Measurements from ENCODE around the gene RALGAPA2. TPM values are rescaled to one million over a fixed set of nuclear protein-coding genes. Genes with fewer than 3 reads are reported as not detected.

RALGAPA2 gene
- polyA plus RNA-seq, 1 experiment: 2.2 TPM

GRCh38 chr20:20417876-20418676, 294.4 kb downstream of the RALGAPA2 start:
- H3K9me3 ChIP-seq (ENCODE audit: control insufficient read depth, insufficient read depth, low read length): no peaks in the 10 kb centered on the region; the same call in 1 of the 2 replicates
- ChIA-PET POLR2A (no interaction called here), CTCF (interaction anchor here (0.8 kb wide), 1 partner anchor 11 kb away, joined by 5 read pairs; no protein-coding TSS in a partner anchor)
- no peak for DNase-seq (ENCODE audit: low read depth, low spot score)
- H3K27me3 ChIP-seq (ENCODE audit: control insufficient read depth, insufficient read depth, low read length): no peaks in the 10 kb centered on the region
- TF ChIP-seq, protein P1, sequence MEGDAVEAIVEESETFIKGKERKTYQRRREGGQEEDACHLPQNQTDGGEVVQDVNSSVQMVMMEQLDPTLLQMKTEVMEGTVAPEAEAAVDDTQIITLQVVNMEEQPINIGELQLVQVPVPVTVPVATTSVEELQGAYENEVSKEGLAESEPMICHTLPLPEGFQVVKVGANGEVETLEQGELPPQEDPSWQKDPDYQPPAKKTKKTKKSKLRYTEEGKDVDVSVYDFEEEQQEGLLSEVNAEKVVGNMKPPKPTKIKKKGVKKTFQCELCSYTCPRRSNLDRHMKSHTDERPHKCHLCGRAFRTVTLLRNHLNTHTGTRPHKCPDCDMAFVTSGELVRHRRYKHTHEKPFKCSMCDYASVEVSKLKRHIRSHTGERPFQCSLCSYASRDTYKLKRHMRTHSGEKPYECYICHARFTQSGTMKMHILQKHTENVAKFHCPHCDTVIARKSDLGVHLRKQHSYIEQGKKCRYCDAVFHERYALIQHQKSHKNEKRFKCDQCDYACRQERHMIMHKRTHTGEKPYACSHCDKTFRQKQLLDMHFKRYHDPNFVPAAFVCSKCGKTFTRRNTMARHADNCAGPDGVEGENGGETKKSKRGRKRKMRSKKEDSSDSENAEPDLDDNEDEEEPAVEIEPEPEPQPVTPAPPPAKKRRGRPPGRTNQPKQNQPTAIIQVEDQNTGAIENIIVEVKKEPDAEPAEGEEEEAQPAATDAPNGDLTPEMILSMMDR (IDR thresholded peaks at IDR 0.05; ENCODE audit: low read depth, low read length): no peak
- H3K4me3 ChIP-seq (ENCODE audit: low read depth, low read length): no peak overlapping the region
- no peak overlapping the region for H3K27ac ChIP-seq (ENCODE audit: low read depth, low read length)

DNA sequence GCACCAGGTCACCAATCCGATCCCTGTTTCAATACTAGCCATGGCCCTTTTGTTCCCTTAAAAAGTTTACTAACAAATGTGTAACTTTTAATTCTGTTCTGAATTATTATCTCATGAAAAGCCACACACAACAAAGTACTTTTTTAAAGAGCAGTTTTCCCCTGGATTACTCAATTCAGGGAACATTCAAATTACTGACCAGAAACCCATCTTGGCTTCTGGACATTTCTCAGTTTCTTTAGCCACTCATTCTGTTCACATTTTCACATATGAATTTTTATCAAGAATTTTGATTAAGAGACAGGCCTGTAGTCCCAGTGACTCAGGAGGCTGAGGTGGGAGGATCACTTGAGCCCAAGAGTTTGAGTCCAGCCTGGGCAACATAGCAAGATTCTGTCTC, 297.1 kb downstream of the RALGAPA2 start:
- H3K27me3 ChIP-seq (ENCODE audit: control insufficient read depth, insufficient read depth, low read length): no peaks in the 10 kb centered on the region
- H3K4me3 ChIP-seq (ENCODE audit: low read depth, low read length): no peak overlapping the region
- TF ChIP-seq, protein P1 (IDR thresholded peaks at IDR 0.05; ENCODE audit: low read depth, low read length): no peak
- no peak for DNase-seq (ENCODE audit: low read depth, low spot score)
- H3K9me3 ChIP-seq (ENCODE audit: control insufficient read depth, insufficient read depth, low read length): no peaks in the 10 kb centered on the region; the same call in 1 of the 2 replicates
- POLR2A ChIA-PET: no interaction called here
- CTCF ChIA-PET: no interaction called here
- no peak overlapping the region for H3K27ac ChIP-seq (ENCODE audit: low read depth, low read length)

GRCh38 chr20:20414640-20415220, 297.7 kb downstream of the RALGAPA2 start:
- TF ChIP-seq, protein P1 (IDR thresholded peaks at IDR 0.05; ENCODE audit: low read depth, low read length): no peak
- POLR2A ChIA-PET: no interaction called here

DNA sequence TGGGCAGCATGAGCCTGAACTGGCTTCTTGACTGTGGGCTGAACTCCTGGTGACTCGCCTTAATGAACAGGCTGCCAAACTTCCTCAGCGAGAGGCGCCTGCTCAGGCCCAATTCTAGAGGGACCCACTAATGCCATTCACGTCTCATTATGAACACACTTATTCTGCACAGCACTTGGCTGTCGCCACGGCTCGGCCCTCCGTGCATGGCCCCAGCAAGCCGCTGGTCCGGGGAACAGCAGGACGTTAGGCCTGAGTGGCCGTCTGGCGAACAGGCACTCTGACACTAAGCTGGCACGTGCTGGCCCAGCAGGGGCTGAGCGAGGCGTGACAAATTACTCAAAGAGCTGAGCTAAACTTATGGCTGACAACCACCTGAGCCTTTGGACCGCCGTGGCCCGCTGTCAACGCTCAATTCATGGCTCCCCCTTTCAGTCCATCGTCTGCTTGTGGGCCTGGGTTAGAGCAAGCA, 298.6 kb downstream of the RALGAPA2 start:
- H3K9me3 ChIP-seq (ENCODE audit: control insufficient read depth, insufficient read depth, low read length): no peaks in the 10 kb centered on the region; the same call in 1 of the 2 replicates
- no peak for DNase-seq (ENCODE audit: low read depth, low spot score)
- POLR2A ChIA-PET: no interaction called here
- no peak overlapping the region for H3K27ac ChIP-seq (ENCODE audit: low read depth, low read length)
- no peaks in the 10 kb centered on the region for H3K27me3 ChIP-seq (ENCODE audit: control insufficient read depth, insufficient read depth, low read length)
- no peak overlapping the region for H3K4me3 ChIP-seq (ENCODE audit: low read depth, low read length)
- TF ChIP-seq, protein P1 (IDR thresholded peaks at IDR 0.05; ENCODE audit: low read depth, low read length): no peak
- CTCF ChIA-PET: no interaction called here

More at GRCh38 chr20:20414640-20415220, 297.7 kb downstream of the RALGAPA2 start:
- Histone ChIP-seq H3K27me3 (ENCODE audit: control insufficient read depth, insufficient read depth, low read length) (no peaks in the 10 kb centered on the region), H3K9me3 (ENCODE audit: control insufficient read depth, insufficient read depth, low read length) (no peaks in the 10 kb centered on the region; the same call in 1 of the 2 replicates), H3K4me3 (ENCODE audit: low read depth, low read length) (no peak overlapping the region), H3K27ac (ENCODE audit: low read depth, low read length) (no peak overlapping the region)
- CTCF ChIA-PET: no interaction called here
- DNase-seq (ENCODE audit: low read depth, low spot score): no peak

DNA sequence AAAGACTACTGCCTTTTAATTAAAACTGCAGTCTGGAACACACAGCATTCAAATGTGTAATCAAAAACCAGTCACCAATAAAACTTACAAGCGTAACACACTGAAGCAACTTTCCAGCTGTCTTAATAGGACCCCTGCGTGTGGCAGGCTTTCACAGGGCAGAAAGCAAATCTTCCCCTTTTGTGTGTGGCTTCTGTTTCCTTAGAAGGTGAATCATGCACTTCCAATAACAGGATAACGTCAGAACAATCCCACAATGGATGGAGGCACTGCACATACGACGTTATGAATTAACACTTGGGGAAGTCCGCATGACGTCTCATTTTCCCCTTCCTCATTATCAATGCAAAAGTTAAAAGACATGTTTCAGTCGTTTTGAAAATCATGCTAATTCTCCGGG, 299.7 kb downstream of the RALGAPA2 start:
- POLR2A ChIA-PET: no interaction called here
- CTCF ChIA-PET: interaction anchor here (1.0 kb wide), 1 partner anchor 182 kb away, joined by 3 read pairs; no protein-coding TSS in a partner anchor
- TF ChIP-seq, protein P1 (IDR thresholded peaks at IDR 0.05; ENCODE audit: low read depth, low read length): no peak
- no peak overlapping the region for H3K27ac ChIP-seq (ENCODE audit: low read depth, low read length)
- no peak overlapping the region for H3K4me3 ChIP-seq (ENCODE audit: low read depth, low read length)
- no peak for DNase-seq (ENCODE audit: low read depth, low spot score)
- H3K27me3 ChIP-seq (ENCODE audit: control insufficient read depth, insufficient read depth, low read length): no peaks in the 10 kb centered on the region
- H3K9me3 ChIP-seq (ENCODE audit: control insufficient read depth, insufficient read depth, low read length): no peaks in the 10 kb centered on the region; the same call in 1 of the 2 replicates
